CD4-positive, alpha-beta T cell treated with Interleukin-10 for 1 hour (primary cell): Measurements from ENCODE around the gene RAB3IP.
"Not testable (repeated sequence)": the region's sequence is repeated elsewhere in the genome, so short reads cannot be mapped to it uniquely, and the experiment has no call there.

ENCODE experiments used
- DNase-seq: peaks from one replicate; pipeline ENCODE4 v3.0.0-alpha.2; 2020

Gene RAB3IP

GRCh38 chr12:69837657-69838415 lies 99.2 kb downstream of the RAB3IP start:
- no peak for DNase-seq

- no peak for DNase-seq
These were observed 102.1 kb downstream of the RAB3IP start for GRCh38 chr12:69840727-69841126.

GRCh38 chr12:69843608-69844007 lies 104.9 kb downstream of the RAB3IP start:
- DNase-seq = no peak

GRCh38 chr12:69844416-69844815 lies 105.8 kb downstream of the RAB3IP start:
- DNase-seq = no peak

- DNase-seq = no peak
These were observed 106.2 kb downstream of the RAB3IP start for GRCh38 chr12:69844836-69845235.

- DNase-seq = no peak
These were observed 108.3 kb downstream of the RAB3IP start for GRCh38 chr12:69846976-69847375.

- DNase-seq = no peak
These were observed 113.3 kb downstream of the RAB3IP start for GRCh38 chr12:69851976-69852375.

GRCh38 chr12:69853176-69853961 lies 114.7 kb downstream of the RAB3IP start:
- not testable (repeated sequence) for DNase-seq

GRCh38 chr12:69866698-69867097 lies 128.0 kb downstream of the RAB3IP start:
- no peak for DNase-seq

- DNase-seq = no peak
These were observed 130.0 kb downstream of the RAB3IP start for GRCh38 chr12:69868695-69869094.

GRCh38 chr12:69872804-69873203 lies 134.1 kb downstream of the RAB3IP start:
- DNase-seq = no peak
